ENCODE measurements around the gene GALNT13.

Gene GALNT13

GRCh38 chr2:154484338-154485099 is 612.8 kb downstream of the GALNT13 start:
- peaks cover 6% of the 10 kb centered on the region for H3K9me3 Mint-ChIP-seq
- DNase-seq (no peak), ATAC-seq (no peak)
- no peak overlapping the region for H3K4me3 Mint-ChIP-seq
- no peak overlapping the region for H3K27ac Mint-ChIP-seq
- no peaks in the 10 kb centered on the region for H3K4me1 Mint-ChIP-seq
- H3K27me3 Mint-ChIP-seq: no peaks in the 10 kb centered on the region
- no peaks in the 10 kb centered on the region for H3K36me3 Mint-ChIP-seq (ENCODE audit: low read depth)

GRCh38 chr2:154488801-154489200 is 617.1 kb downstream of the GALNT13 start:
- Mint-ChIP-seq H3K36me3 (ENCODE audit: low read depth) (no peaks in the 10 kb centered on the region), H3K27me3 (no peaks in the 10 kb centered on the region), H3K4me1 (no peaks in the 10 kb centered on the region), H3K9me3 (peaks cover 4% of the 10 kb centered on the region), H3K4me3 (no peak overlapping the region), H3K27ac (no peak overlapping the region)
- ATAC-seq (no peak), DNase-seq (no peak)

- Mint-ChIP-seq H3K27ac (no peak overlapping the region), H3K36me3 (ENCODE audit: low read depth) (no peaks in the 10 kb centered on the region), H3K27me3 (no peaks in the 10 kb centered on the region), H3K9me3 (peaks cover 4% of the 10 kb centered on the region), H3K4me1 (no peaks in the 10 kb centered on the region), H3K4me3 (no peak overlapping the region)
- ATAC-seq: no peak
- DNase-seq: no peak
These were observed 617.6 kb downstream of the GALNT13 start for GRCh38 chr2:154489266-154489858.

- Mint-ChIP-seq H3K4me1 (no peaks in the 10 kb centered on the region), H3K36me3 (ENCODE audit: low read depth) (no peaks in the 10 kb centered on the region), H3K27me3 (no peaks in the 10 kb centered on the region), H3K27ac (no peak overlapping the region), H3K4me3 (no peak overlapping the region), H3K9me3 (peaks cover 4% of the 10 kb centered on the region)
- DNase-seq (no peak), ATAC-seq (no peak)
These were observed 618.8 kb downstream of the GALNT13 start for GRCh38 chr2:154490530-154490929.

- H3K27ac Mint-ChIP-seq: no peak overlapping the region
- H3K36me3 Mint-ChIP-seq (ENCODE audit: low read depth): no peaks in the 10 kb centered on the region
These were observed 623.7 kb downstream of the GALNT13 start for GRCh38 chr2:154495455-154495868.

GRCh38 chr2:154497019-154497418 is 625.3 kb downstream of the GALNT13 start:
- ATAC-seq: no peak
- H3K9me3 Mint-ChIP-seq: peaks cover 10% of the 10 kb centered on the region
- no peak overlapping the region for H3K27ac Mint-ChIP-seq
- DNase-seq: no peak
- H3K4me1 Mint-ChIP-seq: no peaks in the 10 kb centered on the region
- H3K27me3 Mint-ChIP-seq: no peaks in the 10 kb centered on the region
- no peak overlapping the region for H3K4me3 Mint-ChIP-seq
- H3K36me3 Mint-ChIP-seq (ENCODE audit: low read depth): no peaks in the 10 kb centered on the region

More at GRCh38 chr2:154495455-154495868, 623.7 kb downstream of the GALNT13 start:
- DNase-seq: no peak
- ATAC-seq: no peak
- Mint-ChIP-seq H3K9me3 (peaks cover 12% of the 10 kb centered on the region), H3K4me3 (no peak overlapping the region), H3K27me3 (no peaks in the 10 kb centered on the region), H3K4me1 (no peaks in the 10 kb centered on the region)
